ENCODE measurements around the gene ZC3H12C.
"Not testable (repeated sequence)": the region's sequence is repeated elsewhere in the genome, so short reads cannot be mapped to it uniquely, and the experiment has no call there.

Gene ZC3H12C

DNA sequence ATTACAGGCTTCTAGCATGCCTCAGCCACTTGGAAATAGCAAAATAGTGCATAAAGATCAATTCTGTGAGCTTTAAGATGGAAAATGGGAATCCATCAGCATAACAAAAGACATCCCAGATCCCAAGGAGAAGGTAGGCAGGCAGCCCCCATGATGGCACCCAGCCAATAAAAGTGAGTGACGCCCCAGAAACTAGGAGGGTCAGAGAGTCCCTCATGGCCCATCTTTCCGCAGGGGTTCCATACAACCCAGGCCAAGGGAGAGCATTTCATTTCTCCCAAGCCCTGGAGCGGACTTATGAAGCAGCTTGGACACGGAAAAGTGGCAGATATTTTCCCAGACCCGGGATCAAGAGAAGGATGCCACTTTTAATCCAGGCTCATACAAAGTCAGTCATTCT lies 93.3 kb downstream of the ZC3H12C start:
- ATAC-seq, result no peak

DNA sequence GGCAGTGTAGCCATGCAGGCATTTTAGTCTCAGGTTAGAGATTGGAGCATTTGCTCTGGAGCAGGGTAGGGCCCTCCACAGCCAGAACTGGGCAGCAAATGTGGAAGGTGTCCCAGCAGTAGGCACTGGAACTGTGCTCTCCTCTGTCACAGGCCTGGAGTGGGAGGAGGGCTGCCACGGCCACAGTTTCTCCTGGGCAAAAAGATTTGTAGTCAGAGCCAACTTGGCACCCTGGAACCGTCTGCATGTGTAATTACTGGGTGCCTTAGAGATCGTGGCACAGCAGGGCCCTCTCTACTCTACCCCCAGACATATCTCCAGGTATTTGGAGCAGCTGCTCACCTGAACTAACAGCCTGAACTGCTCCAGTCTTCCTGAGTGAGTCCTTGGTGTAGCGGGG lies 93.7 kb downstream of the ZC3H12C start:
- ATAC-seq, result no peak

GRCh38 chr11:110187731-110188130 lies 94.5 kb downstream of the ZC3H12C start:
- no peak for ATAC-seq

DNA sequence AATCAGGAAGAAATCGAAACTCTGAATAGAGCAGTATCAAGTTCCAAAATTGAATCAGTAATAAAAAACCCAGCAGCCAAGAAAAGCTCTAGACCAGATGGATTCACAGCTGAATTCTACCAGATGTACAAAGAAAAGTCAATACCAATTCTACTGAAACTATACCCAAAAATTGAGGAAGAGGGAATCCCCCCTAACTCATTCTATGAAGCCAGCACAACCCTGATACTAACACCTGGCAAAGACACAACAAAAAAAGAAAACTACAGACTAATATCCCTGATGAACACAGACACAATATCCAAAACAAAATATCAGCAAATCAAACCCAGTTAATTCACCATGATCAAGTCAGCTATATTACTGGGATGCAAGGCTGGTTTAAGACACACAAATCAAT lies 97.7 kb downstream of the ZC3H12C start:
- no peak for ATAC-seq

DNA sequence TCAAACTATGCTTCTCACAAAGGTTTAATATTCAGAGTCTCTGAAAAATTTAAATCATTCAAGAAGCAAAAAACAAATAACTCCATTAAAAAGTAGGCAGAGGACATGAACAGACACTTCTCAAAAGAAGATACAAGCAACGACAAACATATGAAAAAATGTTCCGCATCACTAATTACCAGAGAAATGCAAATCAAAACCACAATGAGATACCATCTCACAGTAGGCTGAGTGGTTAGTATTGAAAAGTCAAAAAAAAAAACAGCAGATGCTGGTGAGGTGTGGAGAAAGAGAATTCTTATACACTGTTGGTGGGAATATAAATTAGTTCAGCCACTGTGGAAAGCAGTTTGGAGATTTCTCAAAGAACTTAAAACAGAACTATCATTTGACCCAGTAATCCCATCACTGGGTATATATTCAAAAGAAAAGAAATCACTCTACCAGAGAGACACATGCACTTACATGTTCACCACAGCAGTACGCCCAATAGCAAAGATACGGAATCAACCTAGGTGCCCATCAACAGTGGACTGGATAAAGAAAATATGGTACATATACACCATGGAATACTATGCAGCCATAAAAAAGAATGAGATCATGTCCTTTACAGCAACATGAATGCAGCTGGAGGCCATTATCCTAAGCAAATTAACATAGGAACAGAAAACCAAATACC lies 99.6 kb downstream of the ZC3H12C start:
- peak; percentile 64 to 73 for ATAC-seq

GRCh38 chr11:110194211-110194766 lies 101.1 kb downstream of the ZC3H12C start:
- not testable (repeated sequence) for ATAC-seq

GRCh38 chr11:110196241-110196754 lies 103.1 kb downstream of the ZC3H12C start:
- no peak for ATAC-seq

DNA sequence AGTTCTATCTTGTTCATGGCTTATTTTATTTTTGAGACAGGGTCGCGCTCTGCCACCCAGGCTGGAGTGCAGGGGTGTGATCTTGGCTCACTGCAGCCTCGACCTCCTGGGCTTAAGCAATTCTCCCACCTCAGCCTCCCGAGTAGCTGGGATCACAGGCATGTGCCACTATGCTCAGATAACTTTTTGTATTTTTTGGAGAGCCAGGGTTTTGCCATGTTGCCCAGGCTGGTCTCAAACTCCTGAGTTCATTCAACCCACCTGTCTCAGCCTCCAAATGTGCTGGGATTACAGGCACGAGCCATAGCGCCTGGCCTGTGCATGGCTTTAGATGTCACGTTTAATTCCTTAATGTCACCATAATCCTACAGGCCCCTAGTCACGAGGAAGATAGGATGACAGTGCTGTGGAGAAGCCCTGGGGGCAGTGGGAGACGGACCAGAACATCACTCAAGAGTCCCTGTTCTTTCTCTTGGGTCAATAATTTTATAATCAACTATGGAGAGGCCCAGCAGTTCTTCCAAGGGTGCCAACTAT lies 103.8 kb downstream of the ZC3H12C start:
- no peak for ATAC-seq

DNA sequence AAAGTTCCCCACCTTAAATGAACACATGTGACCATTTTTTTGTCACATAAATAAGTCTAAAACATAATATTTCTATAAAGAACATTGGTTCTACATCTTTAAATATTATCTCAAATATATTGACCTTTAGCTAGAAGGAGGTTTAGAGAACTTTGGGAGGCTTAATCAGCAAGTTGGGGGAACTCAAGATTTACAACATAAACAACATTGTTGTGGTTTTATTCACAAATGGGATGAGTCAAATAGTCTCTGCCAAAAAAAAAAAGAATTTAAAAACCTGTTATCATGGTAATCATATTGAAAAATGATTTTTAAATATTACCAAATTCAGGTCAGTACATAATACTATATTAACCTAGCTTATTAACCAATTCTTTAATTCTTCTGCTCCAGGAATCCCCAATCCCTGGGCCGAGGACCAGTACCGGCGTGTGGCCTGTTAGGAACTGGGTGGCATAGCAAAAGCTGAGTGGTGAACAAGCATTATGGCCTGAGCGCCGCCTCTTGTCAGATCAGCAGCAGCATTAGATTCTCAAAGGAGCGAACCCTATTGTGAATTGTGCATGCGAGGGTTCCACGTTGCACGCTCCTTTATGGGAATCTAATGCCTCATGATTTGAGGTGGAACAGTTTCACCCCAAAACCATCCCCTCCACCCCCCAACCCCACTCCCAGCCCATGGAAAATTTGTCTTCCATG lies 105.0 kb downstream of the ZC3H12C start:
- no peak for ATAC-seq

- no peak for ATAC-seq
Measured at GRCh38 chr11:110199184-110199981, 106.2 kb downstream of the ZC3H12C start.

DNA sequence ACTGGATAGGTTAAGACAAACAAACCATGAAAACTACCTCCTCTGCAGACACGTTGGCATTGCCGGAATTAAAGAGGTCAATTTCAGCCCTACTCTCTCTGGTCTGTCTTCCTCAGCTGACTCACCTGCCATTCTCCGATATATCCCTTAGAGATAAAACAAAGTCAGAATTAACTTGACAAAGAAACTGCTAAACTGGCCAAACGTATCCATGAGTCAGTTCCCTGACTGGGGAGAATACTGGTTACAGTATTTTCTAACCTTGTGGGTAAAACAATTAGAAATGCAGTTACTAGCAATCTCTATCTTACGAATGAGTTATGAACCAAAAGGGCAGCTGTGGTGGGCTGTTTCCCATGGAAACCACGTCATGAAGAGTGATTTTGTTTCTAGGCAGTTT lies 107.0 kb downstream of the ZC3H12C start:
- ATAC-seq, result no peak

- no peak for ATAC-seq
Measured at GRCh38 chr11:110200836-110201235, 107.6 kb downstream of the ZC3H12C start.

- no peak for ATAC-seq
Measured at GRCh38 chr11:110207123-110207522, 113.9 kb downstream of the ZC3H12C start.

- ATAC-seq, result not testable (repeated sequence)
Measured at GRCh38 chr11:110208678-110209312, 115.6 kb downstream of the ZC3H12C start.

DNA sequence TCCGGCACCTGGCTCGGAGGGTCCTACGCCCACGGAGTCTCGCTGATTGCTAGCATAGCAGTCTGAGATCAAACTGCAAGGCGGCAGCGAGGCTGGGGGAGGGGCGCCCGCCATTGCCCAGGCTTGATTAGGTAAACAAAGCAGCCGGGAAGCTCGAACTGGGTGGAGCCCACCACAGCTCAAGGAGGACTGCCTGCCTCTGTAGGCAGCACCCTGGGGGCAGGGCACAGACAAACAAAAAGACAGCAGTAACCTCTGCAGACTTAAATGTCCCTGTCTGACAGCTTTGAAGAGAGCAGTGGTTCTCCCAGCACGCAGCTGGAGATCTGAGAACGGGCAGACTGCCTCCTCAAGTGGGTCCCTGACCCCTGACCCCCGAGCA lies 116.1 kb downstream of the ZC3H12C start:
- not testable (repeated sequence) for ATAC-seq

GRCh38 chr11:110217223-110217877 lies 124.2 kb downstream of the ZC3H12C start:
- ATAC-seq, result no peak

GRCh38 chr11:110217936-110218335 lies 124.7 kb downstream of the ZC3H12C start:
- no peak for ATAC-seq

DNA sequence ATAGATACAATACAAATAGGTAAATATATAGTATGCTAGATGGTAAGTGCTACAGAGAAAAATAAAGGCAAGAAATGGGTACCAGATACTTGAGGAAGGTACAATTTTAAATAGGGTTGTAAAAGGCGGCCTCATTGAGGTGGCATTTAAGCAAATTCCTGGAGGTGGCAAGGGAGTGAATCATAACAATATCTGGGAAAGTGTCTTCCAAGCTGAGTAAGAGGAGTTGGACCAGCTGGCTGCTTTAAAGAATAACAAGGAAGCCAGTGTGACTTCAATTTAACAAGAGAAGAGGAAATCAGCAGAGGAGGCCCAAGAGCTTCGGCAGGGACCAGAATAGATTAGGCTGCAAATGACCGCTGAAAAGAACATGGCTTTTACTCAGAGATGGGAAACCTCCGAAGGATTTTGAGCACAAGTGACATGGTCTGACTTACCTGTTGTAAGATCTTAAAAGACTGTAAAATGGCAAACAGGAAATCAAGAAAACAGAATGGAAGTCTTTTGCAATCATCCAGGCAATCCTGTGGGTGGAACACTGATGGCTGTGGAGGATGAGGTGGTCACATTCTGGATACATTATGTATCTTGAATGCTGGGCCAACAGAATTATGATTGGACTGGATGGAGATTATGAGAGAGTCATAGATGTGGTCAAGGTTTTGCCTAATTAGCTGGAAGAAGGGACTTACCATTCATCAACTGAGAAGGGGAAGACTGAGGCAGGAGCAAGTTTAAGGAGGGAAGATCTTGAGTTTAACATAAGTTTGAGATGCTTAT lies 126.0 kb downstream of the ZC3H12C start:
- ATAC-seq, result no peak

All from activated CD4-positive, CD25-positive, alpha-beta regulatory T cell treated with anti-CD3 and anti-CD28 coated beads, Interleukin-2, amount 50 U/mL, for 24 hours (primary cell).